Loucy (cell line): ENCODE data around the gene CRX.
"Not testable (repeated sequence)": the region's sequence is repeated elsewhere in the genome, so short reads cannot be mapped to it uniquely, and the experiment has no call there.

ENCODE experiments used
- CTCF ChIP-seq: fragments of 200-600 bp; sonication (generic); conservative IDR thresholded peaks from 2 replicates; pipeline ENCODE4 v1.5.1; 2014; ENCODE audit warnings: mild to moderate bottlenecking, antibody characterized with exemption, low read length
- EZH2phosphoT487 ChIP-seq: fragments of 200-600 bp; IDR thresholded peaks from 2 replicates; pipeline ENCODE4 v1.6.1; 2018; ENCODE audit warnings: antibody characterized with exemption, mild to moderate bottlenecking, moderate library complexity, borderline replicate concordance

GRCh38 chr19:47818221-47818620, 3.5 kb upstream of the CRX start:
- TF ChIP-seq EZH2phosphoT487, CTCF: not testable (repeated sequence)
